ENCODE measurements around the gene FBXO30. TPM values are rescaled to one million over a fixed set of nuclear protein-coding genes. Genes with fewer than 3 reads are reported as not detected.

FBXO30 gene
- total RNA-seq, 6 experiments from 2014 or later = 2.2 to 3.2 (median 3.0) TPM

DNA sequence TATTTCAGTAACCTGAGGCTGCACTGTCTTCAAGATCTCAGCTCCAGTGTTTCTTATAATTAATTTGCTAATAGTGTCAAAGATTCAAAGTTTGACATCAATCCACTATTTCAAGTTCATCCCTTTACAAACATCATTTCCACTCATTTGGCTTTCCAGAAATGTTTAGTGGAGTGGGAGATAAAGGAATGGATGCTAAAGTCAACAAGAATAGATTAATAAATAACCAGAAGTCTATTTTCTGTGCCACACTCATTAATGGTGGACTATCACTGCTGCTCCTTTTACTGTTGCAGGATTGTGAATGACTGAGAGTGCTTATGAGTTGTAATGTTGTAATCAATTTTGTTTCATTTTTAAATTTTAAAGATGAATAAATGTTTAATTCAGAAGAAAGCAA, 50.9 kb downstream of the FBXO30 start:
- H3K4me3 ChIP-seq = no peak overlapping the region
- no peaks in the 10 kb centered on the region for H3K27me3 ChIP-seq
- H3K27ac ChIP-seq = no peak overlapping the region
- peak in 3 of 4 donors; percentile 30 to 65 (median 61) for ATAC-seq
- H3K36me3 ChIP-seq = no peaks in the 10 kb centered on the region
- DNase-seq = no peak
- H3K9me3 ChIP-seq = no peaks in the 10 kb centered on the region
- intact Hi-C loops (cut with DNase I) = no loop called here
- peaks cover 0 to 9% (median 0%) of the 10 kb centered on the region in 4 donors for H3K4me1 ChIP-seq
- TF ChIP-seq, protein P1, sequence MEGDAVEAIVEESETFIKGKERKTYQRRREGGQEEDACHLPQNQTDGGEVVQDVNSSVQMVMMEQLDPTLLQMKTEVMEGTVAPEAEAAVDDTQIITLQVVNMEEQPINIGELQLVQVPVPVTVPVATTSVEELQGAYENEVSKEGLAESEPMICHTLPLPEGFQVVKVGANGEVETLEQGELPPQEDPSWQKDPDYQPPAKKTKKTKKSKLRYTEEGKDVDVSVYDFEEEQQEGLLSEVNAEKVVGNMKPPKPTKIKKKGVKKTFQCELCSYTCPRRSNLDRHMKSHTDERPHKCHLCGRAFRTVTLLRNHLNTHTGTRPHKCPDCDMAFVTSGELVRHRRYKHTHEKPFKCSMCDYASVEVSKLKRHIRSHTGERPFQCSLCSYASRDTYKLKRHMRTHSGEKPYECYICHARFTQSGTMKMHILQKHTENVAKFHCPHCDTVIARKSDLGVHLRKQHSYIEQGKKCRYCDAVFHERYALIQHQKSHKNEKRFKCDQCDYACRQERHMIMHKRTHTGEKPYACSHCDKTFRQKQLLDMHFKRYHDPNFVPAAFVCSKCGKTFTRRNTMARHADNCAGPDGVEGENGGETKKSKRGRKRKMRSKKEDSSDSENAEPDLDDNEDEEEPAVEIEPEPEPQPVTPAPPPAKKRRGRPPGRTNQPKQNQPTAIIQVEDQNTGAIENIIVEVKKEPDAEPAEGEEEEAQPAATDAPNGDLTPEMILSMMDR (IDR thresholded peaks at IDR 0.05) = no peak
- no peak for TF ChIP-seq POLR2A (IDR thresholded peaks at IDR 0.05)

- H3K27me3 ChIP-seq = no peaks in the 10 kb centered on the region
- H3K4me1 ChIP-seq = peaks cover 0 to 9% (median 0%) of the 10 kb centered on the region in 4 donors
- no peaks in the 10 kb centered on the region for H3K9me3 ChIP-seq
- H3K36me3 ChIP-seq = no peaks in the 10 kb centered on the region
- no peak overlapping the region for H3K4me3 ChIP-seq
- TF ChIP-seq, protein P1 (IDR thresholded peaks at IDR 0.05) = no peak
- TF ChIP-seq POLR2A (IDR thresholded peaks at IDR 0.05) = no peak
- intact Hi-C loops (cut with DNase I) = no loop called here
- no peak overlapping the region for H3K27ac ChIP-seq
- DNase-seq (no peak), ATAC-seq (no peak)
Observed at GRCh38 chr6:145761584-145761983, 53.0 kb downstream of the FBXO30 start.

- DNase-seq (no peak), ATAC-seq (no peak)
- intact Hi-C loops (cut with DNase I) = no loop called here
- 87% methylated on average over 4 of the region's 4 CpGs for WGBS (ENCODE audit: insufficient coverage, low coverage, low lambda C conversion rate, missing lambda C conversion rate)
- H3K4me1 ChIP-seq = peaks cover 0 to 3% (median 0%) of the 10 kb centered on the region in 4 donors
- H3K9me3 ChIP-seq = no peaks in the 10 kb centered on the region
- H3K27me3 ChIP-seq = no peaks in the 10 kb centered on the region
- H3K27ac ChIP-seq = no peak overlapping the region
- H3K36me3 ChIP-seq = no peaks in the 10 kb centered on the region
- no peak overlapping the region for H3K4me3 ChIP-seq
- TF ChIP-seq POLR2A (IDR thresholded peaks at IDR 0.05) = no peak
- TF ChIP-seq, protein P1 (IDR thresholded peaks at IDR 0.05) = no peak
Observed at GRCh38 chr6:145758113-145758512, 56.5 kb downstream of the FBXO30 start.

- Histone ChIP-seq H3K4me1 (no peaks in the 10 kb centered on the region), H3K27ac (no peak overlapping the region), H3K27me3 (no peaks in the 10 kb centered on the region), H3K36me3 (no peaks in the 10 kb centered on the region), H3K9me3 (no peaks in the 10 kb centered on the region), H3K4me3 (no peak overlapping the region)
- TF ChIP-seq, protein P1 (IDR thresholded peaks at IDR 0.05) = no peak
- TF ChIP-seq POLR2A (IDR thresholded peaks at IDR 0.05) = no peak
- DNase-seq (no peak), ATAC-seq (peak in 3 of 4 donors; percentile 53 to 65 (median 65))
- WGBS (ENCODE audit: insufficient coverage, low coverage, low lambda C conversion rate, missing lambda C conversion rate) = 80% methylated on average over 1 of the region's 1 CpG
- intact Hi-C loops (cut with DNase I) = no loop called here
Observed at GRCh38 chr6:145756170-145756662, 58.4 kb downstream of the FBXO30 start.

- DNase-seq (no peak), ATAC-seq (no peak)
- H3K27ac ChIP-seq = no peak overlapping the region
- H3K36me3 ChIP-seq = no peaks in the 10 kb centered on the region
- no peaks in the 10 kb centered on the region for H3K9me3 ChIP-seq
- no peak overlapping the region for H3K4me3 ChIP-seq
- intact Hi-C loops (cut with DNase I) = no loop called here
- no peaks in the 10 kb centered on the region for H3K27me3 ChIP-seq
- TF ChIP-seq, protein P1 (IDR thresholded peaks at IDR 0.05) = no peak
- TF ChIP-seq POLR2A (IDR thresholded peaks at IDR 0.05) = no peak
- no peaks in the 10 kb centered on the region for H3K4me1 ChIP-seq
Observed at GRCh38 chr6:145755682-145756081, 58.9 kb downstream of the FBXO30 start.
